DOHH2 (cell line): Measurements from ENCODE around the gene ACOT9.
A peak's percentile ranks its signal among the peaks of the same experiment; 100 is the strongest.

Experiments
- H3F3A ChIP-seq: fragments of 200-600 bp; sonication (generic), shearing (Covaris generic); 2 replicates; pipeline ENCODE4 v1.6.0; 2016; ENCODE audit warnings: antibody characterized with exemption, mild to moderate bottlenecking; ENCODE audit not compliant: control insufficient read depth, insufficient read depth
- H3K27ac ChIP-seq: fragments of 200-600 bp; sonication (generic); 2 replicates; pipeline ENCODE4 v1.5.1; 2014; ENCODE audit warnings: low read depth, mild to moderate bottlenecking, low read length, moderate library complexity
- H3K27me3 ChIP-seq: fragments of 200-600 bp; sonication (generic); 2 replicates; pipeline ENCODE4 v1.6.1; 2014; ENCODE audit warnings: mild to moderate bottlenecking, low read length, mixed read lengths; ENCODE audit not compliant: control insufficient read depth
- H3K36me3 ChIP-seq: fragments of 200-600 bp; sonication (generic); 2 replicates; pipeline ENCODE4 v1.6.1; 2014; ENCODE audit warnings: mild to moderate bottlenecking, low read length, moderate library complexity, mixed read lengths; ENCODE audit not compliant: control insufficient read depth
- H3K4me1 ChIP-seq: fragments of 200-600 bp; sonication (generic); 2 replicates; pipeline ENCODE4 v1.6.1; 2014; ENCODE audit warnings: mild to moderate bottlenecking, low read length, mixed read lengths; ENCODE audit not compliant: control insufficient read depth
- H3K4me2 ChIP-seq: fragments of 200-600 bp; sonication (generic); 2 replicates; pipeline ENCODE4 v1.6.0; 2014; ENCODE audit warnings: mild to moderate bottlenecking, low read length, moderate library complexity
- H3K4me3 ChIP-seq: fragments of 200-600 bp; sonication (generic); 2 replicates; pipeline ENCODE4 v1.5.1; 2014; ENCODE audit warnings: mild to moderate bottlenecking, low read length, mixed read lengths
- H3K79me2 ChIP-seq: fragments of 200-600 bp; sonication (generic); 2 replicates; pipeline ENCODE4 v1.6.1; 2014; ENCODE audit warnings: mild to moderate bottlenecking, low read length, mixed read lengths; ENCODE audit not compliant: control insufficient read depth
- H3K9me2 ChIP-seq: fragments of 200-600 bp; sonication (generic); replicated peaks from 2 replicates; pipeline ENCODE4 v1.6.1; 2014; ENCODE audit warnings: mild to moderate bottlenecking, low read length, mixed read lengths; ENCODE audit not compliant: control insufficient read depth
- H3K9me3 ChIP-seq: fragments of 200-600 bp; sonication (generic); 2 replicates; pipeline ENCODE4 v1.6.1; 2014; ENCODE audit warnings: antibody characterized with exemption, low read length, mixed read lengths; ENCODE audit not compliant: control insufficient read depth, insufficient read depth
- H4K20me1 ChIP-seq: fragments of 200-600 bp; sonication (generic); 2 replicates; pipeline ENCODE4 v1.6.0; 2014; ENCODE audit warnings: low read depth, mild to moderate bottlenecking, antibody characterized with exemption, low read length, moderate library complexity; ENCODE audit not compliant: control insufficient read depth, insufficient read depth
- EZH2phosphoT487 ChIP-seq: fragments of 200-600 bp; sonication (generic); IDR thresholded peaks from 2 replicates; pipeline ENCODE4 v1.6.1; 2017; ENCODE audit warnings: borderline replicate concordance, mild to moderate bottlenecking, antibody characterized with exemption, low read length, moderate library complexity, mixed read lengths
- TF ChIP-seq, protein P1 (sequence below): fragments of 200-600 bp; sonication (generic); IDR thresholded peaks from one replicate; pipeline ENCODE4 v1.5.1; 2014; ENCODE audit warnings: antibody characterized with exemption, mild to moderate bottlenecking, low read depth, low read length; ENCODE audit not compliant: poor library complexity, severe bottlenecking

The ACOT9 gene

DNA sequence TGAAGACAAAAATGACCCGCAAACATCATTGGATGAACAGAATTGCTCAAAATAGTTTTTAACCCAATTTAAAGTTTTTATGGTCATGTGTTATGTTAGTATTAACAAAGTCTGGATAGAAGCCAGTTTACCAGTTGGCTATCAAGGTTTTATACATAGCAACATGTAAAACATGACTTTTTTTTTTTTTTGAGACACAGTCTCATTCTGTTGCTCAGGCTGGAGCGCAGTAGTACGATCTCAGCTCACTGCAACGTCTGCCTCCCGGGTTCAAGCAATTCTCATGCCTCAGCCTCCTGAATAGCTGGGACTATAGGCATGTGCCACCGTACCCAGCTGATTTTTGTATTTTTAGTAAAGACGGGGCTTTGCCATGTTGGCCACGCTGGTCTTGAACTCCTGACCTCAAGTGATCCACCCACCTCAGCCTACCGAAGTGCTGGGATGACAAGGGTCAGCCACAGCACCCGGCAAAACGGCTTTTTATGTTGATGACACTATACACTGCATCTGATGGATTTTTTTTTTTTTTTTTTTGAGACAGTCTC, 43.3 kb upstream of the ACOT9 start:
- no peaks in the 10 kb centered on the region for H3K27me3 ChIP-seq
- TF ChIP-seq EZH2phosphoT487 = no peak
- peaks cover 16% of the 10 kb centered on the region for H3K4me1 ChIP-seq
- no peak overlapping the region for H3K27ac ChIP-seq
- peaks cover 33% of the 10 kb centered on the region for H3K79me2 ChIP-seq
- no peaks in the 10 kb centered on the region for H3K9me2 ChIP-seq
- H3K9me3 ChIP-seq = no peaks in the 10 kb centered on the region
- peaks cover 30% of the 10 kb centered on the region for H3F3A ChIP-seq
- no peak overlapping the region for H3K4me2 ChIP-seq
- peaks cover 7% of the 10 kb centered on the region for H4K20me1 ChIP-seq
- no peak overlapping the region for H3K4me3 ChIP-seq
- peaks cover 28% of the 10 kb centered on the region for H3K36me3 ChIP-seq

DNA sequence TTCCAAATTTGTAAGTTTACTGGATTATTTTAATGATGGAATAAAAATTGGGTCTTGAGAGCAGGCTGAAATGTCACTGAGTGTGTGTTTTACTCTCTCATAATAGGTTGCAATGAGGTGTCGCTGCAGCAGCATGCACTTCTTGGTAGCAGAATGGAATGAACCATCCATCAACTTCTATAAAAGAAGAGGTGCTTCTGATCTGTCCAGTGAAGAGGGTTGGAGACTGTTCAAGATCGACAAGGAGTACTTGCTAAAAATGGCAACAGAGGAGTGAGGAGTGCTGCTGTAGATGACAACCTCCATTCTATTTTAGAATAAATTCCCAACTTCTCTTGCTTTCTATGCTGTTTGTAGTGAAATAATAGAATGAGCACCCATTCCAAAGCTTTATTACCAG, 42.5 kb upstream of the ACOT9 start:
- TF ChIP-seq, protein P1, sequence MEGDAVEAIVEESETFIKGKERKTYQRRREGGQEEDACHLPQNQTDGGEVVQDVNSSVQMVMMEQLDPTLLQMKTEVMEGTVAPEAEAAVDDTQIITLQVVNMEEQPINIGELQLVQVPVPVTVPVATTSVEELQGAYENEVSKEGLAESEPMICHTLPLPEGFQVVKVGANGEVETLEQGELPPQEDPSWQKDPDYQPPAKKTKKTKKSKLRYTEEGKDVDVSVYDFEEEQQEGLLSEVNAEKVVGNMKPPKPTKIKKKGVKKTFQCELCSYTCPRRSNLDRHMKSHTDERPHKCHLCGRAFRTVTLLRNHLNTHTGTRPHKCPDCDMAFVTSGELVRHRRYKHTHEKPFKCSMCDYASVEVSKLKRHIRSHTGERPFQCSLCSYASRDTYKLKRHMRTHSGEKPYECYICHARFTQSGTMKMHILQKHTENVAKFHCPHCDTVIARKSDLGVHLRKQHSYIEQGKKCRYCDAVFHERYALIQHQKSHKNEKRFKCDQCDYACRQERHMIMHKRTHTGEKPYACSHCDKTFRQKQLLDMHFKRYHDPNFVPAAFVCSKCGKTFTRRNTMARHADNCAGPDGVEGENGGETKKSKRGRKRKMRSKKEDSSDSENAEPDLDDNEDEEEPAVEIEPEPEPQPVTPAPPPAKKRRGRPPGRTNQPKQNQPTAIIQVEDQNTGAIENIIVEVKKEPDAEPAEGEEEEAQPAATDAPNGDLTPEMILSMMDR = no peak
- no peak for TF ChIP-seq EZH2phosphoT487
- Histone ChIP-seq H3K9me3 (no peaks in the 10 kb centered on the region), H3K4me2 (peak overlapping the region; percentile 68), H3K4me3 (peak overlapping the region; percentile 94; the same call in 1 of the 2 replicates), H3K4me1 (peaks cover 18% of the 10 kb centered on the region), H3F3A (peaks cover 33% of the 10 kb centered on the region), H3K36me3 (peaks cover 28% of the 10 kb centered on the region), H3K79me2 (peaks cover 35% of the 10 kb centered on the region), H3K27me3 (no peaks in the 10 kb centered on the region), H3K9me2 (no peaks in the 10 kb centered on the region), H4K20me1 (peaks cover 7% of the 10 kb centered on the region), H3K27ac (no peak overlapping the region)

DNA sequence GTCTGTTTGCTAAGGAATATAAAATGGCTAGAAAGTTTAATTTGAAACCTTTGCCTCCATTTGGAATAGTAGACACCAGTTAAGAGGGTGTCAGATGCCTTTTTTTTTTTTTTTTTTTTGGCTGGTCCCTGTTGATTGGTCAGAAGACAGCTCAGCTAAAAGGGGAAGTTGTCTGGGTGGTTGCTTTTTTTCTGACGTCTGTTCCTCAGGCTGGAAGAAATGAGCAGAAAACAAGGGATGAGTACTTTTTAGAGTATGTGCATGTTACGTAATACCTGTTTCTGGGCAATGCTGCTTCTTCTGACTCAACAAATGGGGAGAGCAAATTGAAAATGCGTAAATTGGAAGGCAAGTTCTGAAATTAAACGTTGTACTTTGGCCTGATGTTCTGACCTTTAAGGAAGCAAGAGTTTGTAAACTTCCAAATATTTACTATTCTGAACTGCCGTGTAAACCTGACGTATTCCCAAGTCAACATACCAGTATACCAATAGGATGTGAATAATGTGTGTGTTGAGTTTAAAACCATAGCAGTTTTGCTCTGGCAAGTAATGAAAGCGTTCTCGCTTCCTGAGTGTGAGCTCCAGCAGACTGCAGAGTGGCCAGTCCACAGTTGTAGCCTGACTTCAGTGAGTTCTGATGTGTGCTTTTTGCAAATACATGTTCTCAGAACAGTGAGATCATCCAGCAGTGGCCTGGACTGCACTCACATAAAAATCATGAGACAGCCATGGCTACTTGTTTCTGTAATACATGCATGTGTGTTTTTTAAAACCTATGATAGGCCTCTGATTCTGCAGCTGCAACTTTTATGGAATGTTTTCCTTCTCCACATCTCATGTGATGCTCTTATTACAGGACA, 41.6 kb upstream of the ACOT9 start:
- H3K27me3 ChIP-seq = no peaks in the 10 kb centered on the region
- peak overlapping the region; percentile 72 for H3K27ac ChIP-seq
- H3K9me2 ChIP-seq = no peaks in the 10 kb centered on the region
- H3K4me3 ChIP-seq = peak overlapping the region; percentile 94
- peaks cover 33% of the 10 kb centered on the region for H3F3A ChIP-seq
- H3K9me3 ChIP-seq = no peaks in the 10 kb centered on the region
- H3K4me1 ChIP-seq = peaks cover 20% of the 10 kb centered on the region
- H3K79me2 ChIP-seq = peaks cover 38% of the 10 kb centered on the region
- TF ChIP-seq, protein P1 = no peak
- TF ChIP-seq EZH2phosphoT487 = no peak
- peaks cover 28% of the 10 kb centered on the region for H3K36me3 ChIP-seq
- H4K20me1 ChIP-seq = peaks cover 7% of the 10 kb centered on the region
- peak overlapping the region; percentile 68 for H3K4me2 ChIP-seq
